Measurements from ENCODE around the gene SCAF8. TPM values are rescaled to one million over a fixed set of nuclear protein-coding genes. Genes with fewer than 3 reads are reported as not detected.

SCAF8 gene
- total and polyA plus RNA-seq, 2 of the 4 experiments (the other 2 are of a cell fraction), result 16.1 to 23.5 TPM

GRCh38 chr6:154882107-154882506 is 148.9 kb downstream of the SCAF8 start:
- no peak overlapping the region for H3K4ac ChIP-seq (ENCODE audit: low read depth, low read length)
- ChIA-PET POLR2A (ENCODE audit: unreplicated experiment) (no interaction called here), CTCF (no interaction called here)
- no peaks in the 10 kb centered on the region for H3K27me3 ChIP-seq (ENCODE audit: control insufficient read depth, insufficient read depth, low read length)
- H3K27ac ChIP-seq (ENCODE audit: insufficient read depth, low read length), result no peak overlapping the region
- H3K4me1 ChIP-seq (ENCODE audit: control insufficient read depth, insufficient read depth, low read length), result peaks cover 3% of the 10 kb centered on the region; the same call in 1 of the 2 replicates
- no peak overlapping the region for H2BK5ac ChIP-seq (ENCODE audit: low read depth, low read length, poor library complexity, severe bottlenecking)
- no peak for ATAC-seq (ENCODE audit: low read depth)
- dilution Hi-C loops (cut with HindIII; ENCODE audit: low sequenced_read_pairs, unreplicated experiment), result no loop called here
- no peak overlapping the region for H2BK120ac ChIP-seq (ENCODE audit: low read depth, low read length)
- no peak overlapping the region for H2BK15ac ChIP-seq (ENCODE audit: low read depth, low read length)
- H3K23ac ChIP-seq (ENCODE audit: low read depth, low read length), result no peak overlapping the region
- H4K8ac ChIP-seq (ENCODE audit: low read depth in 2 of 2, low read length in 2 of 2), result no peak overlapping the region
- H3K56ac ChIP-seq (ENCODE audit: extremely low read depth, insufficient read depth, low read length), result no peak overlapping the region
- no peak overlapping the region for H3K4me2 ChIP-seq (ENCODE audit: low read depth, low read length)
- BruUV-seq (replicated peaks), result no TSS peak
- H4K91ac ChIP-seq (ENCODE audit: insufficient read depth, low read depth, low read length), result no peak overlapping the region
- H3K4me3 ChIP-seq (ENCODE audit: insufficient read depth, low read depth, low read length), result no peak overlapping the region
- H2BK20ac ChIP-seq (ENCODE audit: low read depth, low read length), result no peak overlapping the region
- TF ChIP-seq USF2 (IDR thresholded peaks at IDR 0.05; ENCODE audit: low read depth, low read length) (no peak), MXI1 (IDR thresholded peaks at IDR 0.05; ENCODE audit: borderline replicate concordance, low read depth, low read length) (no peak), RFX5 (IDR thresholded peaks at IDR 0.05; ENCODE audit: low read depth, low read length) (no peak), RAD21 (IDR thresholded peaks at IDR 0.05; ENCODE audit: low read length) (no peak), MAZ (IDR thresholded peaks at IDR 0.05; ENCODE audit: borderline replicate concordance, low read depth, low read length) (no peak), CHD1 (IDR thresholded peaks at IDR 0.05; ENCODE audit: low read depth, low read length) (no peak), CEBPB (IDR thresholded peaks at IDR 0.05; ENCODE audit: low read depth, low read length) (no peak), MAFK (IDR thresholded peaks at IDR 0.05; ENCODE audit: low read depth, low read length) (no peak), FOS (IDR thresholded peaks at IDR 0.05; ENCODE audit: low read depth, low read length) (no peak), ELK1 (IDR thresholded peaks at IDR 0.05; ENCODE audit: borderline replicate concordance, low read depth, low read length) (no peak), NFE2L2 (IDR thresholded peaks at IDR 0.05; ENCODE audit: low read depth, low read length) (no peak), CTCF (conservative IDR thresholded peaks at IDR 0.05; ENCODE audit: low read depth, low read length) (no peak), RCOR1 (IDR thresholded peaks at IDR 0.05; ENCODE audit: insufficient replicate concordance, low read length) (no peak)
- H2AK5ac ChIP-seq (ENCODE audit: low read depth, low read length), result no peak overlapping the region
- intact Hi-C loops (cut with micrococcal nuclease), result no loop called here
- H4K20me1 ChIP-seq (ENCODE audit: insufficient read depth, low read length), result 0 out of 2 replicates have a peak, but pooled peaks cover 1% of the 10 kb centered on the region
- H3K36me3 ChIP-seq (ENCODE audit: control insufficient read depth, insufficient read depth, low read length), result no peaks in the 10 kb centered on the region
- H3K79me1 ChIP-seq (ENCODE audit: low read depth in 1 of 2, low read length in 2 of 2), result peaks cover 12 to 43% of the 10 kb centered on the region in 2 experiments; a peak in 3 of 4 replicates
- H2AFZ ChIP-seq (replicated peaks; ENCODE audit: low read length, poor library complexity), result no peak overlapping the region
- H4K5ac ChIP-seq (ENCODE audit: low read depth, low read length), result no peak overlapping the region
- DNase-seq, result peak; percentile 15
- H3K14ac ChIP-seq (replicated peaks; ENCODE audit: low read depth, low read length), result no peak overlapping the region
- in situ Hi-C loops (cut with MboI; ENCODE audit: low sequenced_read_pairs), result no loop called here
- peaks cover 11% of the 10 kb centered on the region; the same call in 1 of the 2 replicates for H3K9me1 ChIP-seq (ENCODE audit: insufficient read depth, low read length)
- H3K9ac ChIP-seq (ENCODE audit: low read depth, low read length), result no peak overlapping the region
- WGBS, 2 experiments (ENCODE audit: extremely low coverage in 2 of 2, insufficient read length in 1 of 2), result no CpG with 5 or more reads among the region's 3 CpGs
- H3K9me3 ChIP-seq (ENCODE audit: control insufficient read depth, insufficient read depth, low read length), result no peaks in the 10 kb centered on the region; the same call in 1 of the 2 replicates
- H2AK9ac ChIP-seq (replicated peaks; ENCODE audit: low read depth, low read length, poor library complexity), result no peak overlapping the region
- H3K18ac ChIP-seq (ENCODE audit: low read depth, low read length), result no peak overlapping the region
